ENCODE data around the gene TNRC18. TPM values are rescaled to one million over a fixed set of nuclear protein-coding genes. Genes with fewer than 3 reads are reported as not detected.

Gene TNRC18
- total and polyA plus RNA-seq, 12 donors = 10.1 to 42.3 (median 30.3) TPM

DNA sequence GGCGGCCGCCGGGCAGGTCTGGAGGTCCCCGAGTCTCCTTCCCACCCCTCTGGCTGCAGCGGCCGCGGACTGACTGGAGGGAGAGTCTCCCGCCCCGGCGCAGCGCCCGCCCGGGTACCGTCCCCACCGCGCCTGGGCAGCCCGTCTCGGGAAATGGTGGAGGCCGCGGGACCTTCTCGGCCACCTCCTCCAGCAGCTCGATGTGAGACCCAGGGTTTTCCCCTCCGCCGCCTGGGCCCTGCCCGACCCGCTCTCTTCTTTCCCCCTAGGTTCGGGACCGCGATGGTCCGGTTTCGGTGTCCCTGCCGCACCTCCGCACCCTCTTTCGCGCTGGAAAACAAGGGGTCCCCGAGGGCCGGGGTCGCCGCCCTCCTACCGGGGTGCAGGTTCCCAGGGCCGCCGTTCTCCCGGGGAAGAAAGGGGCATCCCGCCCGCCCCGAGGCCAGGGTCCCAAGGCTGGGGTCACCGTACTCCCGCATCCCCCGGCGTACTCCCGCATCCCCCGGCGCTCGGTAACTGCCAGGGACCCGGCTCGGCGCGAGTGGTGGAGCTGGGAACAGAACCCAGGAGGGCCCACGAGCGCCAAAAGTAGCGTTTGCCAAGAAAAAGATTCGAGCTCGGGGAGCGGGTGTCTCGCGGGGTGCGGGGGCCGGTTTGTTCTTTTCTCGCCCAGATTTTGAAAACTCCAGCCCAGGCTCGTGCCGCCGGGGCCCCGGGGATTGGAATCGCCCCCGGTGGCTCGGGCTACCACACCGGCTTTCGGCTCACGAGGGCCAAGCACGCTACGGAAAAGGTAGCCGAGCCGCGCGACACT is 3.4 kb downstream of the TNRC18 start:
- H3K27ac ChIP-seq = peak overlapping the region; percentile 97 to 100 (median 99)
- H3K36me3 ChIP-seq = peaks cover 0 to 16% (median 0%) of the 10 kb centered on the region in 9 donors
- peak in 2 of 8 donors; percentile 17 to 20 for ATAC-seq
- DNase-seq = peak in 1 of 2 donors; percentile 44
- intact Hi-C loops (cut with DNase I) = loop anchor here in 2 of 10 donors (5.0 kb wide), 1 partner anchor 53 kb away; no protein-coding TSS in a partner anchor
- peaks cover 0 to 23% (median 0%) of the 10 kb centered on the region in 7 donors for H3K27me3 ChIP-seq
- peaks cover 16 to 45% (median 21%) of the 10 kb centered on the region in 9 donors for H3K4me1 ChIP-seq
- no peaks in the 10 kb centered on the region for H3K9me3 ChIP-seq
- peak overlapping the region; percentile 68 to 94 (median 88) for H3K4me3 ChIP-seq
- WGBS, 2 donors = 0 to 1% methylated on average over 85 of the region's 85 CpGs
- TF ChIP-seq, protein P1, sequence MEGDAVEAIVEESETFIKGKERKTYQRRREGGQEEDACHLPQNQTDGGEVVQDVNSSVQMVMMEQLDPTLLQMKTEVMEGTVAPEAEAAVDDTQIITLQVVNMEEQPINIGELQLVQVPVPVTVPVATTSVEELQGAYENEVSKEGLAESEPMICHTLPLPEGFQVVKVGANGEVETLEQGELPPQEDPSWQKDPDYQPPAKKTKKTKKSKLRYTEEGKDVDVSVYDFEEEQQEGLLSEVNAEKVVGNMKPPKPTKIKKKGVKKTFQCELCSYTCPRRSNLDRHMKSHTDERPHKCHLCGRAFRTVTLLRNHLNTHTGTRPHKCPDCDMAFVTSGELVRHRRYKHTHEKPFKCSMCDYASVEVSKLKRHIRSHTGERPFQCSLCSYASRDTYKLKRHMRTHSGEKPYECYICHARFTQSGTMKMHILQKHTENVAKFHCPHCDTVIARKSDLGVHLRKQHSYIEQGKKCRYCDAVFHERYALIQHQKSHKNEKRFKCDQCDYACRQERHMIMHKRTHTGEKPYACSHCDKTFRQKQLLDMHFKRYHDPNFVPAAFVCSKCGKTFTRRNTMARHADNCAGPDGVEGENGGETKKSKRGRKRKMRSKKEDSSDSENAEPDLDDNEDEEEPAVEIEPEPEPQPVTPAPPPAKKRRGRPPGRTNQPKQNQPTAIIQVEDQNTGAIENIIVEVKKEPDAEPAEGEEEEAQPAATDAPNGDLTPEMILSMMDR (IDR thresholded peaks at IDR 0.05) = no peak

DNA sequence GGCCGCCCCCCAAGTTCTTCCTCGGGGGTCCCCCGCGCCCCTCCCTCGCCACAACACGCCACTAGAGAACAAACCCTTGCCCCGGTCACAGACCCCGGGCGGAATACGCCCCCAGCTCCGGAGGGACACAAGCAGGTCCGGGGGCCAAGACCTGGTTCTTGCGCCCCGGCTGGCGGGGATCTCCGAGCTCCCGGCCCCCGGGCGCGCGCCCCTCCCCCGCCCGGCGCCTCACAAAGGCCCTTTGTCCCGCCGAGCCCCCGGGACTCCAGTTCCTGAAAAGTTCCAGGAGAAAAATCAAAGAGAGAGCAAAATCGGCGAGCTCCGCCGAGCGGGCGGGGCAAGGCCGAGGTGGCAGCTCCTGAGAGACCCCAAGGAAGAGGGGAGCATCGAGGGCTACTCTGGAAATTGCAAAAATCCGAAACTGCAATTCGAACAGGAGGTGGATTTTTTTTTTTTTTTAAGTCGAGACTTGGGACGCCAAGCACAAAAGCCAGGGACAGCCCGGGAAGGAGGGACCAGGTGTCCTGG is 4.0 kb downstream of the TNRC18 start:
- TF ChIP-seq, protein P1 (IDR thresholded peaks at IDR 0.05) = no peak
- H3K27me3 ChIP-seq = peaks cover 0 to 18% (median 0%) of the 10 kb centered on the region in 7 donors
- 1 to 3% methylated on average over 40 of the region's 40 CpGs for WGBS, 2 donors
- H3K9me3 ChIP-seq = no peaks in the 10 kb centered on the region
- H3K36me3 ChIP-seq = peaks cover 0 to 16% (median 0%) of the 10 kb centered on the region in 9 donors
- H3K27ac ChIP-seq = peak overlapping the region; percentile 78 to 100 (median 99)
- ATAC-seq (no peak), DNase-seq (peak in 1 of 2 donors; percentile 44)
- intact Hi-C loops (cut with DNase I) = loop anchor here in 2 of 10 donors (5.0 kb wide), 1 partner anchor 52 kb away; no protein-coding TSS in a partner anchor
- peaks cover 16 to 45% (median 21%) of the 10 kb centered on the region in 9 donors for H3K4me1 ChIP-seq
- H3K4me3 ChIP-seq = peak overlapping the region; percentile 68 to 94 (median 88)

DNA sequence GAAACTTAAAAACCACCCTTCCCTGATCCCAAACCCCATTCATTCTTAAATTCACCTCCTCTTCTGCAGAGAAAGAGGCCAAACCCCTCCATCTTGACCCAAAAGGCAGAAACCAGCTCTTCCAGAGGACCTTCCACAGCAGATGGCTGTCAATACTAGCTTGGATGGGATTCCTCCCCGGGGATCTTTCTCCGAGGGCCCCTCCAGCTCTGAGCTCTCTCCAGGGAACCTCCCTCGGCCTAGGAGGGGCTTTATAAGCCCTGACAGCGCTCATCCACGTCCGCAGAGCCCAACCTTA is 5.4 kb downstream of the TNRC18 start:
- DNase-seq (no peak), ATAC-seq (no peak)
- WGBS, 2 donors = 14 to 26% methylated on average over 6 of the region's 6 CpGs
- peak overlapping the region; percentile 78 to 100 (median 99) for H3K27ac ChIP-seq
- intact Hi-C loops (cut with DNase I) = no loop called here
- peaks cover 0 to 14% (median 0%) of the 10 kb centered on the region in 7 donors for H3K27me3 ChIP-seq
- peak overlapping the region in 8 of 10 donors; percentile 68 to 94 (median 88) for H3K4me3 ChIP-seq
- peaks cover 11 to 43% (median 21%) of the 10 kb centered on the region in 9 donors for H3K4me1 ChIP-seq
- peaks cover 0 to 16% (median 0%) of the 10 kb centered on the region in 9 donors for H3K36me3 ChIP-seq
- H3K9me3 ChIP-seq = no peaks in the 10 kb centered on the region
- TF ChIP-seq, protein P1 (IDR thresholded peaks at IDR 0.05) = no peak
